ENCODE data around the gene KIF2B. TPM values are rescaled to one million over a fixed set of nuclear protein-coding genes. Genes with fewer than 3 reads are reported as not detected.
"Not testable (repeated sequence)": the region's sequence is repeated elsewhere in the genome, so short reads cannot be mapped to it uniquely, and the experiment has no call there.

Gene KIF2B, protein sequence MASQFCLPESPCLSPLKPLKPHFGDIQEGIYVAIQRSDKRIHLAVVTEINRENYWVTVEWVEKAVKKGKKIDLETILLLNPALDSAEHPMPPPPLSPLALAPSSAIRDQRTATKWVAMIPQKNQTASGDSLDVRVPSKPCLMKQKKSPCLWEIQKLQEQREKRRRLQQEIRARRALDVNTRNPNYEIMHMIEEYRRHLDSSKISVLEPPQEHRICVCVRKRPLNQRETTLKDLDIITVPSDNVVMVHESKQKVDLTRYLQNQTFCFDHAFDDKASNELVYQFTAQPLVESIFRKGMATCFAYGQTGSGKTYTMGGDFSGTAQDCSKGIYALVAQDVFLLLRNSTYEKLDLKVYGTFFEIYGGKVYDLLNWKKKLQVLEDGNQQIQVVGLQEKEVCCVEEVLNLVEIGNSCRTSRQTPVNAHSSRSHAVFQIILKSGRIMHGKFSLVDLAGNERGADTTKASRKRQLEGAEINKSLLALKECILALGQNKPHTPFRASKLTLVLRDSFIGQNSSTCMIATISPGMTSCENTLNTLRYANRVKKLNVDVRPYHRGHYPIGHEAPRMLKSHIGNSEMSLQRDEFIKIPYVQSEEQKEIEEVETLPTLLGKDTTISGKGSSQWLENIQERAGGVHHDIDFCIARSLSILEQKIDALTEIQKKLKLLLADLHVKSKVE
- not detected in 2 replicates for total RNA-seq (2014; rRNA removed; shearing (Covaris generic))

DNA sequence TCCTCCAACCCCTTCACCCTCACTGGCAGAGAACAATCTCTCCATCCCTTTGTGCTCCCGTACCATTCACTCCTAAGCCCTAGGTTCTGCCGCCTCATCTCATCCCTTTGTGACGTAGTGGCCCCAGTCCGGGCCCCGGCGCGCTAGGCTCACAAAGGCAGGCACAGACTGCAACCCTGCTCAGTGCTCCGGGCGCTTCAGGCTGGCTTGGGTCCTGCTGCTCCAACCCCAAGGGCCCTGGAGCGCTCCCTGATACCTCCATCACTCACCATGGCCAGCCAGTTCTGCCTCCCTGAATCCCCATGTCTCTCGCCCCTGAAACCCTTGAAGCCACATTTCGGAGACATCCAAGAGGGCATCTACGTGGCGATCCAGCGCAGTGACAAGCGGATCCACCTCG is at the start of gene KIF2B:
Gene KIF2B (plus strand): TSS at position 164 of the 400 bp plus-strand sequence. CDS start 107 bp downstream, at position 271.
- DNase-seq (ENCODE audit: low spot score): no peak

DNA sequence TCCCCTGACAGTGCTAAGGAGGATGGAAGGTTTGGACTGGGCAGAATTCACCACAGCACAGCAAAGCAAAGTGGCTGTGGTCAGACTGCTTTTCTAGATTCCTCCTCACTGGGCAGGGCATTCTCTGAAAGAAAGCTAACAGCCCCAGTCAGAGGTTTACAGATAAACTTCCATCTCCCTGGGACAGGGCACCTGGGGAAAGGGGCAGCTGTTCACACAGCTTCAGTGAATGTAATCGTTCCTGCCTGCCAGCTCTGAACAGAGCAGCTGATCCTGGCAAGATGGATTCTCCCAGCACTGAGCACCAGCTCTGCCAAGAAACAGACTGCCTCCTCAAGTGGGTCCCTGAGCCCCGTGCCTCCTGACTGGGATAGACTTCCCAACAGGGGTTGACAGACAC is 42.4 kb upstream of the KIF2B start:
- DNase-seq (ENCODE audit: low spot score): no peak

DNA sequence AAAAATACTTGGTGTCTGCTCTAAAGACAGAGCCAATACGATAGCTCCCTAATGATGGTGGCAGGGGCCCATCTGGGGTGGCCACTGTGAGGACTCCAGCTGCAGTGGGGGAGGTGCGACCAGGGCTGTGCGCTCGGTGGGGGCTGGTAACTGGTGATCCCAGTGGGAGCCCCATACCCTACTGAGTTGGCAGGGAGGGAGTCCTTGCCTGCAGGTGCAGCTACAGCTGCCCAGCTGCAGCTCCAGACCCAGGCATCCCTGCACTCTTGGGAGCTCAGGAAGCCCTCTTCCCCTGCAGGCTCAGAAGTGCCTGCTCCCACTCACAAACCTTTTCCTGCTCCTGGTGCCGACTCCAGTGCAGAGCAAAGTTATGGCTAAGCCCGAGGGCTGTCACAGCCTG is 31.2 kb upstream of the KIF2B start:
- no peak for DNase-seq (ENCODE audit: low spot score)

DNA sequence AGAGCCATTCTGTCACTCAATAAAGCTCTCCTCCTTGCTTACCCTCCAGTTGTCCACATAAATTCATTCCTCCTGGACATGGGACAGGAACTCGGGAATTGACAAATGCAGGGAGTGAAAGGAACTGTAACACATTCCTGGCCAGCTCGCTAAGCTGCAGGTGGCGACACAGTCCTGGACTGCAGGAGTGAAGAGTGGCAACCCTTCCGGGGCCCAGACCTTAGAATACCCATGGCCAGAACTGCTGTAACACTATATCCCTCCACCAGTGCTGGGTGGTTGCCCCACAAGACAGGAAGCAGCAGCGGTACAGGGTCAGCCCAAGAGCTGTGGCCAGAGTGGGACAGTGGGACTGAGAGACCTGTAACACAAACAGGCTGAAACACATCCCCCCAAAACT is 30.3 kb upstream of the KIF2B start:
- no peak for DNase-seq (ENCODE audit: low spot score)

DNA sequence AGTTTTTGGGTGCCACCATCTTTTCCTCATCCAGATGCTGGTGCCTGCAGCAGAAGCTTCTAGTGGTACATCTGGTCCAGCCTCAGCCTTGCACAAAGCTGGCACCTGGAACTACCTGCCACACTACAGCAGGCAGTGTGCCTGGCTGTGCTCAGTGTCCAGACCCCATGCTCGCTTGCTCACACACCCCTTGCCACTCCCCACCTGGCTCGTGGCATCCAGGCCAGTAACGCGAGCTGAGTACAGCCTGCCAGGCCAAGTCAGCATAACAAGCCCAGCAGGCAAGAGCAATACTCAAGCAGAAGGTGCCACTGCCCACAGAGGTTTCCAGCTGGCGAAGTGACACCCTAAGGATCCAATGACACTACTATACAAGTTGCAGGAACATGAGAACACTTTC is 29.7 kb upstream of the KIF2B start:
- DNase-seq (ENCODE audit: low spot score): no peak

DNA sequence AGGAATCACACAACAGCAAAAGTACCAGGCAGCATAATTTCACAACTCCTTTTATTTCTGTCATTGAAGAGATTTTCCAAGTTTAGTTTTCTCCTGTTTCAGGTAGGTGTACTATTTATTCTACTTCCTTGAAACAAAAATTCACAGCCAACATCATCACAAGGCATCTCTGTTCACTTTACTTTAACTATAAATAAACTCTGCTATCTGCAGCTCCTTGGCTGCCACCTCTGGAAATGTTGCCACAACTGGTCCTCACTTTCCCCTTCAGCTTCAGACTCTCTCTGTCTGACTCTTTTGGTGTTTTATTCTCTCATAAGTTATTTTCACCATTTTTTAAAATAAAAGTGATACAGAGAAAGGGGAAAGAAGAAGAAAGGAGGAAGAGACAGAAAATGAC is 27.9 kb upstream of the KIF2B start:
- DNase-seq (ENCODE audit: low spot score): no peak

DNA sequence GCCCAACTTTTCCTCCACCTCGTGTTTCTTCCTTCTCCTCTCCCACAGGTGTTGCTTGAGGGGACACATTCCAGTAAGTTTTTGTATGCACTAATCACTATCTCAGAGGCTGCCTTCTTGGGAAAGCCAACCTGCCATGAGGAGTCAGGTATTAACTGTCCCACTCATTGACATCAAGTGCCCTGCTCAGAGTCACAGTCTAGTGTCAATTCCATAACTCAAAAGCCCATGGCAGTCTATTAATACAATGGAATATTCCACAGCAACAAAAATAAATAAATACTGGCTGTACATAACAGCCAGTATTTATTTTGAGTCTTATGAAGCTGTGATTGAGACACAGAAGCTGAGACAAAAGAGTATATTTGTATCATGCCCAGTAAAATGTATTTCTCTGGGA is 26.1 kb upstream of the KIF2B start:
- no peak for DNase-seq (ENCODE audit: low spot score)

DNA sequence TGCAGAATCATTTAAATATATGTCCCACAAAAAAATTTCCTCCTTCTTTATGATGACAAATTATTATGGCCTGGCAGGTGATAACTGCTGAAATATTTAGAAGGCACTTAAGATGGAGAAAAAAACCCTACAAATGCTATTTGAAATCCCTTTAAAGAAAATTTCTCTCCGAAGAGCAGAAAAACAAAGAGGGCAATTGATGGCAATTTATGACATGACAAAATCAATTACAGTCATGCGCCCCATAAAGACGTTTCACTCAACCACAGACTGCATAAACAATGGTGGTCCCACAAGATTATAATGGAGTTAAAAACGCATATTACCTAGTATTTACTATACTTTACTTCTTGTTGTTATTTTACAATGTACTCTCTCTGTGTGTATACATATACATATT is 25.2 kb upstream of the KIF2B start:
- no peak for DNase-seq (ENCODE audit: low spot score)

DNA sequence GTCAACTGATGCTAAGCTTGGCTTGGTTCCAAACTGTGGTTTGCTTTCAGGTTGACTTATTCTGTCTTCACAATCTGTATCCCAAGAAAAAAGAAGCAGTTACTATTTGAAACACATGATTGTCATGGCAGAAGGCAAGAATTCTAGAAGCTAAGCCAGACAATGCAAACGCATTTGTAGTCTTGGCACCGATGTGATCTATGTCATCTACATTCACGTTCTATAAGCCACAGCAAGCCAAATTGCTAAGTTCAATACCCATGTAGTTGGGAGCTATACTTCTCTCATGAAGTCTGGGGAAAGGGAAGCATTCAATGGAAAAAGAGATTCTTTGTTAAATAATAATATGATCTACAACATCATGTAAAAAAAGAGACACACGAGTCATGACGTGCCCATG is 18.3 kb upstream of the KIF2B start:
- no peak for DNase-seq (ENCODE audit: low spot score)

DNA sequence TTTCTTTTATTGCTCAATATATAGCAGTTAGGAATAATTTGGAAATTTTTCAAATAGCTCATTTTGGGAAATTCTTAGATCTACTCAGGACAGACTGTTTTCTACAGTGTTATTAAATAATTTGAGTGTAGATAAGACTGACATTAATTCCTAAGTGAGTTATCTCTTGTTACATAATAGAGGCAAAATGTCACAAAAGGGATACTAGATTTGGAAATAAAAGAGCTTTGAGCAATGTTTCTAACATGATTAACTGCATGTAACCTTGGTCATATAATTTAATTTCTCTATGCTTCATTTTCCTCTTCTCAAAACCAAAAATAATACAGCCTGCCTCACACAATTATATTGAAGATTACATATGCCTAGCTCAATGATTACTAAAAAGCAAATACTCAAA is 16.3 kb upstream of the KIF2B start:
- no peak for DNase-seq (ENCODE audit: low spot score)

DNA sequence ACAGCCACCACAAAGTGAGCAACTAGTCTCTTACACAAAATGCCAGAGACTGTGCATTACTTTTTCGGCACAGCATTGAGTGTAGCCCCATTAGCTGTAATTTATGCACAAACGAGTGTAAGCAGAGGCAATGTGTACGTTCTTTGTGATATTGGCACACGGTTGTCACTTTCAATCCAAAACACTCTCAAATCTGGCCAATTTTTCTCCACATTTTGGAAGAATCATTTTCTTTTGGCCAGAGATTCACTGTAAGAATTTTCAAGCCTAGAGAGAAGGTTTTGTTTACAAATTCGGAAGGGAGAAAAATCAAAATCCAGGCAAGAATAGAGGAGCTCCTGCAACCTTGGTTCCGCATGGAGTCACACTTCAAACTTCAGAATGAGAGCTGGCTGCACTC is 15.4 kb upstream of the KIF2B start:
- no peak for DNase-seq (ENCODE audit: low spot score)

DNA sequence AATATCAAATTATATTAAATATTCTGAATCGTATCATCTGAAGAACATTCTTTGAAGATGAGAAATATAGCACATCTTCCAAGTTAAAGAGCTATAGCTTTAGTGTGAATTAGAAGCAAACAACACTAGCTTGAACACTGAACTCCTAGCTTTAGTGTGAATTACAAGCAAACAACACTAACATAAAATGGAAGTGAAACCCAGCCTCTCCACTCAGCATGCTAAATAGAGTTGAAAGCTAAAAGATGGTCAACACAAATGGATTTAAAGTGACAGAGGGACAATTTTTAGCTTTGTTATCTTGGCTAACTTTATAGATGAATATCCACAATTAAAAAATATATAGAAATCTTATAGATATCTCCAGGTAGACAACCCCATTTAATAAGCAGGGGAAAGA is 4.5 kb upstream of the KIF2B start:
- DNase-seq (ENCODE audit: low spot score): no peak

DNA sequence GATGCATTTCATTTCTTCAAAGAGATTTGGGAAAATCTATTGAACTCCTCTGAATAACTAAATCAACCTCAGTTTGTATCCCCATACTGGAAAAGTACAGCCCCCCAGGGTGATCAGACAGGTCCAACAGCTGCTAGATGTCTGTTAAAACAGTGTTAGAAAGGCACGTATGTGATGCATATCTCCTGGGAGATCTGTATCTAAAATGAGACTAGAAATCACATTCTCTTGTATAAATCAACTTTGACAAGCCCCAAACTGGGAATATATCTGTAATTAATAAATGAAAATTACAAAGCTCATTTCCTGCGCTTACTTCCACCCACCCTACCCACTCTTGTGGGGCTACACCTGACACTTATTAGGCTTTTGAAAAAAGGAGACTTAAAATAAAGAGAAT is 3.8 kb upstream of the KIF2B start:
- no peak for DNase-seq (ENCODE audit: low spot score)

DNA sequence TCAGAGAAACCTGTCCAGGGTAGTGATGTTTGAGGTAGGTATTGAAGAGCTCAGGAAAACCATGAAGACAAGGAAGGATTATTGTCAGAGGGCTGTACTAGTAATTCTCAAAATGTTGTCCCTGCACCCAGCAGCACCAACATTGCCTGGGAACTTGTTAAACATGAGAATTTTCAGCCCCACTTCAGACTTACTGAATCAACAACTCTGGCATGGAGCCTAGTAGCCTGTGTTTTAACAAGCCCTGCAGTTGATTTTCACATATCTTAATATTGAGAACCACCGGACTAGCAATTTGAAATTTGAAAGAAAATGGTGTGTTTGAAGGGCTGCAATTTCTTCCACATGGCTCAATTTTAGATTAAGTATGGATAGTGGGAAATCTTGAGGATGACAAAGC is 2.8 kb upstream of the KIF2B start:
- no peak for DNase-seq (ENCODE audit: low spot score)

DNA sequence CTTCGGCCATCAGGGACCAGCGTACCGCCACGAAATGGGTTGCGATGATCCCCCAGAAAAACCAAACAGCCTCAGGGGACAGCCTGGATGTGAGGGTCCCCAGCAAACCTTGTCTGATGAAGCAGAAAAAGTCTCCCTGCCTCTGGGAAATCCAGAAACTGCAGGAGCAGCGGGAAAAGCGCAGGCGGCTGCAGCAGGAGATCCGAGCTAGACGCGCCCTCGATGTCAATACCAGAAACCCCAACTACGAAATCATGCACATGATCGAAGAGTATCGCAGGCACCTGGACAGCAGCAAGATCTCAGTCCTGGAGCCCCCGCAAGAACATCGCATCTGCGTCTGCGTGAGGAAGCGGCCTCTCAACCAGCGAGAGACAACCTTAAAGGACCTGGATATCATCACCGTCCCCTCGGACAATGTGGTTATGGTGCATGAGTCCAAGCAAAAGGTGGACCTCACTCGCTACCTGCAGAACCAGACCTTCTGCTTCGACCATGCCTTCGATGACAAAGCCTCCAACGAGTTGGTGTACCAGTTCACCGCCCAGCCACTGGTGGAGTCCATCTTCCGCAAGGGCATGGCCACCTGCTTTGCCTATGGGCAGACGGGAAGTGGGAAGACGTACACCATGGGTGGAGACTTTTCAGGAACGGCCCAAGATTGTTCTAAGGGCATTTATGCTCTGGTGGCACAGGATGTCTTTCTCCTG is 769 bp downstream of the KIF2B start:
- DNase-seq (ENCODE audit: low spot score): no peak

DNA sequence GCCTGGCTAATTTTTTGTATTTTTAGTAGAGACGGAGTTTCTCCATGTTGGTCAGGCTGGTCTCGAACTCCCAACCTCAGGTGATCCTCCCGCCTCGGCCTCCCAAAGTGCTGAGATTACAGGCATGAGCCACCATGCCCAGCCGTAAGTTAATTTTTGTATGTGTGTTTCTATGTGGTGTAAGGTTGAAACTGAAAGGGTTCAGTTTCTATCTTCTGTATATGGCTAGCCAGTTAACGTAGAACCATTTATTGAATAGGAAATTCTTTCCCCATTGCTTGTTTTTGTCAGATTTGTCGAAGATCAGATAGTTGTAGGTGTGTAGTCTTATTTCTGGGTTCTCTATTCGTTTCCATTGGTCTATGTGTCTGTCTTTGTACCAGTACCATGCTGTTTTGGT is 12.0 kb downstream of the KIF2B start:
- DNase-seq (ENCODE audit: low spot score): not testable (repeated sequence)

DNA sequence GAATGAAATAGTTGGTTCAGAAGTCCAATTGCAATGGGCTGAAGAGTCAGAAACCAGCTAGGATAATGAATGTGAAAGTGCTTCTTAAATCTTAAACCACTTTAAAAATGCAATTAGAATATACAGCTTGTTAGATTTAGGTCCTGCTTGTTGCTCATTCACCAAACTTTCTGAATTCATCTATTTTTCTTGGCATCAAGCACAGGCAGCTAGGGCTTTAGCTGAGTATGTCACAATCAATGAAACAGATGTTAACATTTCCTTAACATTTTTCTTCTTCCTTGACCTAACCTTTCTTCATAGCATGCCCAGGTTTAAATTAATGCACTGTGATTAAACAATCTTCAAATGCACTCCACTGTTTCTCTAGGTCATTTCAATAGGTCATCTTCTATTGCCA is 14.4 kb downstream of the KIF2B start:
- DNase-seq (ENCODE audit: low spot score): no peak

DNA sequence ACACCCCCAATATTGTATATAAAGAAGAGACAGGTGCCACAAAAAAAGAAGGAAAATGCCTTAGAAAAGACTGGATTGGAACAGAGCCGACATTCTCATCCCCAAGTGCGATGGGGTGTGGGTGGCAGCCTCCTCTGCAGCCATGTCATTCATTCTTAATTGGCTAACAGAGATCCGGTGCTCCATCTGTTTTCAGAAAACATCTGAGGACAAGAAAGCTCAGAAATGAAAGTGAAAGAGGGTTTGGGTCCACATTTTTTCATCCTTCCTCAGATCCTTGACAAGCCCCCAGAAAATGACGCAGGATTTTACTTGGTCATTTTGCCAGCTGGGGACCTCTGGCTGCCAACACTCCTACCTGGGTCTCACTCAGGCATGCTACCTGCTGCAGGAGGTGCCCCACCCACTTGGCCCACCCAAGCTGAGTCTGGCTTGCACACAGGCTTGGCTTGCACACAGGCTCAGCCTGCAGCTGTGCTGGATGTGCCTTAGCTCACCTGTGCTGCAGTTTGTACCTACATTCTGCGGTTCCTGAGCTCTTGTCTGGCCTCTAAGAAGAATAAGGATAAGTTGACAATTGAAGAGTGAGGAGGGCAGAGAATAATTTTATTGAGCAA is 21.9 kb downstream of the KIF2B start:
- DNase-seq (ENCODE audit: low spot score): no peak

DNA sequence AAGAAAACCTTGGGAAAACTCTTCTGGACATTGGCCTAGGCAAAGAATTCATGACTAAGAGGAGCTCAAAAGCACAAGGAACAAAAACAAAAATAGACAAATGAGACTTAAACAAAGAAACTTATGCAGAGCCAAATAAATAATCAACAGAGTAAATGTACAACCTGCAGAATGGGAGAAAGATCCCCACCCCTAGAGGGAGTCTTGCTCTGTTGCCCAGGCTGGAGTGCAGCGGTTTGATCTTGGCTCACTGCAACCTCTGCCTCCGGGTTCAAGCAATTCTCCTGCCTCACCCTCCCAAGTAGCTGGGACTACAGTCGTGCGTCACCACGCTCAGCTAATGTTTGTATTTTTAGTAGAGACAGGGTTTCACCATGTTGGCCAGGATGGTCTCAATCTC is 48.4 kb downstream of the KIF2B start:
- not testable (repeated sequence) for DNase-seq (ENCODE audit: low spot score)
